ENCODE measurements around the gene TMED3.
A peak's percentile ranks its signal among the peaks of the same experiment; 100 is the strongest.
"Not testable (repeated sequence)": the region's sequence is repeated elsewhere in the genome, so short reads cannot be mapped to it uniquely, and the experiment has no call there.

The TMED3 gene

DNA sequence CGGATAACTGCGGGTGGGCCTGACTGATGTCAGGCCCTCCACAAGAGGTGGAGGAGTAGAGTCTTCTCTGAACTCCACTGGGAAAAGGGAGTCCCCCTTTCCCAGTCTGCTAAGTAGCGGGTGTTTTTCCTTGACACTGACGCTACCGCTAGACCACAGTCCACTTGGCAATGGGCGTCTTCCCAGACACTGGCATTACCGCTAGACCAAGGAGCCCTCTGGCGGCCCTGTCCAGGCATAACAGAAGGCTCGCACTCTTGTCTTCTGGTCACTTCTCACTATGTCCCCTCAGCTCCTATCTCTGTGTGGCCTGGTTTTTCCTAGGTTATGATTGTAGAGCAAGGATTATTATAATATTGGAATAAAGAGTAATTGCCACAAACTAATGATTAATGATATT, 9.1 kb downstream of the TMED3 start:
- DNase-seq: not testable (repeated sequence)

DNA sequence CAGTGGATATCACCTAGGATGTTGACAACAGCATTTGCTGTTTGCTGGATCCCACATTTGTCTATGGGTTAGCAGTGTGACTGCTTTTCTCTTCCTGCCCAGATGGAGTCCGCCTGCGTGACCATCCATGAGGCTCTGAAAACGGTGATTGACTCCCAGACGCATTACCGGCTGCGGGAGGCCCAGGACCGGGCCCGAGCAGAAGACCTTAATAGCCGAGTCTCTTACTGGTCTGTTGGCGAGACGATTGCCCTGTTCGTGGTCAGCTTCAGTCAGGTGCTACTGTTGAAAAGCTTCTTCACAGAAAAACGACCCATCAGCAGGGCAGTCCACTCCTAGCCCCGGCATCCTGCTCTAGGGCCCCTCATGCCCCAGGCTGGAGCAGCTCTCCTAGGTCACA, 11.0 kb downstream of the TMED3 start:
- DNase-seq: no peak

DNA sequence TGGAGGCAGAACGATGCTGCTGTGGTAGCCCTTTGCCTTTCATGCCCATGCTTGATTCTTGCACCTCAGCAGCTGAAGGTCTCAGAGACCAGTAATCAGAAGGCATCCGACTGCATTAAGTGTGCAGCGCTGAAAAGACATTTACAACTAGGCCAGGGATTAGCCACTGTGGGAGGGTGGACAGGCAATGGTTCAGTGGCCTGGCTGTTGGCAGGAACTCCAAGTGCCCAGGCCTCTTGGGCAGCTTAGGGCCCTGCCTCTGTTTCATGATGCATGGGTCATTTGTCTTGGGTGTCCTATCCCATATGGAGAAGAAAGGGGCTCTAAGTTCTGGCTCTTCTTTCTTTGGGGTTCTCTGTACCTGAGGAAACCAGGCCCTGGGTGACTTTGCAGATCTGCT, 11.4 kb downstream of the TMED3 start:
- DNase-seq: no peak

DNA sequence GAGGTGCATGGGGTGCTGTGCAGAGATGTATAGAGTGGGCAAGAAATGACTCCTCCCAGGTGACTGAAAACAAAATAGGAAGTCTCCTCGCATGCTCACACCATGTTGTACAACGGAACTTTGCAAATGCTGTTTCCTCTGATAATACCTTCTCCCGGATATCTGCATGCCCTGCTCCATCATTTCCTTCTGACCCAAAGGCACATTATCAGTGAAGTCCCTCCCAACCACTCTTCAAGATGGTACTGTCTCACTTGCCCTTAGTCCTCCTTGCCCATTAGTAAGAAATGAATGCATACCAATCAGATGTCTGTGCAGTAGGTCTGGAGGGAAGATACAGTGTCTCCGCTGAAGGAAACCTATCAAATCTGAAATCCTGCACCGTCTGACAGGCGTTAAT, 12.0 kb downstream of the TMED3 start:
- DNase-seq: no peak

DNA sequence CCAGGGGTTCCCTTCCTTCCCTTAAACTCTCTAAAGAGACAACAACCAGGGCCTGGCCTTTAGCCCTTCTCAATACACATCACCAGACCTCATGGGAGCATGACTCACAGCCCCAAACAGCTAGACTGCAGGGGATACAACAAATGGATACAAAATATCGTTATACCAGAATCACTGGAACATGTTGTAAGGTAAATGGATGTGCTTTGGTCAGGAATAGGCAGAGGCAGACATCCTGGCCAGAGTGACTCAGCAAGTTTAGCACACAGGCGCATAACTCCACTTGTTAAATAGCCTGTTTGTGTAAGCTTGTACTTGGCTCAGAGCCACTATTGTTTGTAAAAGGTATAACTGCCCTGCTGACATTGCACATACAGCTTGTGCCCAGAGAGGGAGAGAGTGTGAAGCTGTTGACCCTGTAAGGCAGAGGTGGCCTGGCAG, 18.3 kb downstream of the TMED3 start:
- no peak for DNase-seq

DNA sequence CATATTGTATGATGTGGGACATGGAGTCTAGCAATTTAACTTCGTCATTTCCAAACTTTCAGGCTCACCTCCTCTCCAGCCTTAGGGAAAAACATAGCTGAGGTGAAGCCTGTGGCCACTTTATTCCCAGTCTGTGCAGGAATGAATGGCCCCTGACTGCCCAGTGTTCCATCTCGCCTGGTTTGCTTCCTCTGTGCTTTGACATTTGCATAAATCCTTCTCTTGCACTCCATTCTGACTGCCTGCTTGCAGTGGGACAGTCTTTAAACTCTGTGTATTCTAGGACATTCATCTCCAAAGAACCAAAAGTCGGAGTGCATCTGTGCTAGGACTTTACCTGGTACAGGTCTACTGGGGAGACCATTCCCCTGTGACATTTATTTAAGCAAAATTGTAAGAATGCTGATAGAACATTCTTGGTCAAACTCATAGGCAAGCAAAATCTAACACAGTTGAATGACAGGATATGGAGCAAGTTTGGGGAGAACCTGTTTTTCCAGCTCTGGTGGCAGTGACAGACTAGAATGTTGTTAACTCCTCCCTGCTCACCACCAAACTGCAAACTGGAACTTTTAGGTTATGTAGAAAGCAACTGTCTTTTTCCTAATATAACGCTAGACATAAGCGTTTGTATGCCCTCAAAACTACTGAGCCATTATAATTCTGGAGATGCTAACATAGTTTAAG, 22.1 kb downstream of the TMED3 start:
- DNase-seq: no peak

DNA sequence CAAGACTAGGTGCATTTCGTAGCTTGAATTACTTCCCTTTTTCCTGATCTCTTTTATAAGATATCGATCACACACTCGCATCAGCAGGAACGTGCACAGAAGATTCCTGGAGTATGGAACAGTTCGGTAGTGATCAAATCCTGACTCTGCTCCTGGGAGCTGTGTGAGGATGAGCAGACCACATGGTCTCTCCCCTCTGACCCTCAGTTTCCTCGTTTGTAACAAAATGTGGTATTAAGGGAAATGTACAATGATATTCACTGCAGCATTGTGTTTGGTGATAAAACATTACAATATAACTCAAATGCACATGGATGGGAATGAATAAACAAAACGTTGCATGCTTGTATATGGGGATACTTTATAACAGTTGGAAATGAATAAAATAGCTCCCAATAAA, 26.7 kb downstream of the TMED3 start:
- DNase-seq: no peak

DNA sequence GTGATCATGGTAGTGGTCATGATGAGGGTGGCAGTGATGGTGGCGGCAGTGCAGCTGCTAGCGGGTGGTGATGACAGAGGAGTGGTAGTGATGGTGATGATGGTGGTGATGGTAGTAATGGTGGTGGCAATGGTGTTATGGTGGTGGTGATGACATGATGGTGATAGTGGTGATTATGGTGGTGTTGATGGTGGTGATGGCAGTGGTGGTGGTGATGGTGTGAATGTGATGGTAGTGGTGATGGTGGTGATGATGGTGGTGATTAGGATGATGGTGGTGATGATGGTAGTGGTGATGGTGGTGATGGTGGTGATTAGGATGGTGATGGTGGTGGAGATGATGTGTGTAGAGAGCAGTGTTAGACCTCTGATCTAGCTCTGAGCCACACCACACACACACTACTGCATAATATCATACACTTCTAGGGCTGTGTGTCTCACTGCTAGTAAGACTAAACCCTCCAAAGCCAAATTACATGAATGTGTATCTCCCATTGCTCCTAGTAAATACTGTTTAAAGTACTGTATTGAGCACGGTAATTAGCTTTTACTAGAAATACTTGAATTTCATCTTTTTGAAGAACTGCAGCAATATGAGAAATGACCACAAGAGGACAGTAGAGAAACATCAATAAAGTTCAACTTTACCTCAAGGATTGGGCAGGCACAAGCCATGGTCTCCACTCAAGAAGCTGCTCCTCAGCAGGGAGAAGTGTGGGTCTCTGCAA, 28.8 kb downstream of the TMED3 start:
- DNase-seq: no peak

DNA sequence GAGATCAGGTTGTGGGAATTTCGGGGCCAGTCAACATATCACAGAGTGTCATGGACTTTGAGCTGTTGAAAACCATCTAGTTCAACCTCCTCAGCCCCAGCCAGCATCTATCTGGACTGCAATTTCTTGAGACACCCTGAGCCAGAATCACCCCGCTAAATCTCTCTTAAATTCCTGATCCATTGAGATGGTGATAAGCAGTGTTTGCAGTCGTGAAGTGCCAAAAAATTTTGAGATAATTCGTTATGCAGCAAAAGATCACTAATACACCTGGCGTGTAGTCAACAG, 29.3 kb downstream of the TMED3 start:
- DNase-seq: no peak

DNA sequence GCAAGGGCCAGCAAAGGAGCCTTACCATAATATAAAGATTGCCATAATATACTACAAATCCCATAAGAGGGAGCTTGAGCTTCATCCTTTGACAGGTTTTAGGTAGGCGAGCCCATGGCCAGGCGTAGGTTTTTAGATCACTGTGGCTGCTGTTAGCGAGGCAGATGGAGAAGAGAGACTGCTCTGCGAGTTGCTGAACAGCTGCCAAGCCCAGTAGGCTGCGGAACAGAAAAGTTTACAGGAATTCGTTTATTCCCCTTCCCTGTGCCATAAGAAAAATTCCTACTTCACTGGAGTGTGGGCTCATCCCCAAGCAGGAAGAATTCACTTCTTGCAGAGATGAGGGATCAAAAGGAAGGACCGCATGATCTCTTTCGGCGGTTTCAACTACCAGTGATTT, 30.5 kb downstream of the TMED3 start:
- no peak for DNase-seq

DNA sequence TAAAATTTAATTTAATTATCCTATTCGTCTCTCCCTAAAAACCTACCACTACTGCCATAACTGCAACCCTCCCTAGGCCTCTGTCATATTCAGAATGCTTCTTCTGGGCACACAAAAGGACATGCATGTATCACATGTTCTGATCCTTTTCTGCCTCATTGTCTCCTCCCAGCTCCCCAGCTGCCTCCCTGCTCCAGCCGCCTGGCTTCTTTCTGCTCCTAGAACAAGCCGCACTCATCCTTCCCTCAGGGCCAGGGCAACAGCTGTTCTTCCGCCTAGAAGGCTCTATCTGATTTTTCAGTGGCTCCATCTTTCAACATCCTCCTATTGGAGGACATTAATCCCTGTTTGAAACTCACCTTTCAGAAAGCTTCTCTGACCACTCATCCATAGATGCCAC, 38.6 kb downstream of the TMED3 start:
- DNase-seq: peak; percentile 78

DNA sequence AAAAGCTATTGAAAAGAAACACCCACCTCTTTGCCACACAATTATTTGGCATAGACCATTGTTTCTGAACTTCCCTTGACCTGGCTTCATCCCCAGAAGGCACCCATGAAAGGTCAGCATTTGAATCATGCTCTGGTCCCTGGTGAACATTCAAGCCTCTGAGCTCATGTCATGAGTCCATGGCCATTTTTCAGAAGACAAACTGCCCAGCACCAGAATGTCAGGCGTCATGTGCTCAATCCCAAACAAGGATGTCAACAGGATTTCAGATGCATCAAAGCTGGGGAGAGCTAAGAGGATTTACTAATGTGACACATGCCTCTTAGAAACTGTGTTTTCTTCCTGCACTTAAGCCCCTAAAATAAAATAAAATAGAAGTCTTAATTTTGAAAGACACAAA, 41.3 kb downstream of the TMED3 start:
- DNase-seq: no peak

DNA sequence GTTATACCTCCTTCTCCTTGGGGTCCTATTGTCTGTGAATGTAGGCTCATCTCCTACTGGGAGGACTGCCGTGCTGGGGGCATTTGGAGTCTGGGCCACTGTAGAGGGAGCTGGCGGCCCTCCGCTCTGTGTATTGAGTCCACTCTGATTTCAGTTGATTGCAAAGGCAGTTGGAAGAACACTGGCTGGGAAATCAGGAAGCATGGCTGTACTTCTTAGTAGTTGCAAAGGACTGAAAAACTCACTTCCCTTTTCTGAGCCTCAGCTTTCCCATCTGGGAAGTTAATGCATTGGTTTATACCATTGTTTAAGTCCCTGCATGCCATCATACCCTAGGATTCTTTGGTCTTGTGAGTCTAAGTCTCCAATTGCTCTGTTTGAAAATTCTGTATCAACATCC, 46.7 kb downstream of the TMED3 start:
- no peak for DNase-seq

DNA sequence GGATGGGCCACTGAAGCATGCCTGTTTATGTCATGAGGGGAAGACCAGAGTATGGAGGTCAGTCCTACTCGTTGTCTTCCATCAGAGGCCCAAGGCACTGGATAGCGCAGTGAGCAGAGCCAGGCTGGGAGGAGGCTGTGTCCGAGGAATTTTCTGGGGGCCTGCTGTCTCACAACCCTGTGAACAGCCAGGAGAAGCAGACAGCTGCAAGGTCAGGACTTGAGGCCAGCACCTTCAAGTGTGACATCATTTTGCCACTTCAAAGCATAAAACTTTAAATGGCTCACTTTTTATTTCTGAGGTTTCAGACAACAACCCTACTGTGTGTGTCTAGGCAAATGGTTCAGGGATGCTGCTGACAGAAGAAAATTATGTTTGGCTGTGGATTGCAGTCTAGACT, 47.2 kb downstream of the TMED3 start:
- no peak for DNase-seq

DNA sequence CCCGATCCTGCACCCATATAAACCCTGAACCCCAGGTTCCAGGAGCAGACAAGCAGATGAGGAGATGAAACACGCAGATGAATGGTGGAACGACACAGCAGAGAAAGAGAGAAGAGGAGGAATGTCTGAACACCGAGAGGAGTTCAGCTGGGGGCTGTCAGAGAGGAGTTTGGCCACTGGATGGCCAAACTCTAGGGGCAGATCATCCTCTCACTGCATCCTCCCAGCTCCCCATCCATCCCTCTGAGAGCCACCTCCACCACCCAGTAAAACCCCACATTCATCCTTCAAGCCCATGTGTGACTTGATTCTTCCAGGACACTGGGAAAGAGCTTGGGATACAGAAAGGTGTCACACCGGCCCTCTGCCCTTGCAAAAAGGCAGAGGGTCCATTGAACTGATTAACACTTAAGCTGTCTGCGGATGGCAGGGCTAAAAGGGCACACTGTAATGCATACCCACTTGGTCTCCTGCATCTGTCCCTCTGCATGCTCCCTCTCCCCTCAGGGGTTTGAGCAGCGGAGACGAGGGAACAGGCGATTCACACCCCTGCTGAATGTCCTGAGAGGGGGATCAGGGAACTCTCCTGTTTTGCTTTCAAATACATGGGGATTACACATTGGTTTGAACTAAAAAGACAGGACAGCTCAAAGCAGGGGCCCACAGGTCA, 53.8 kb downstream of the TMED3 start:
- DNase-seq: no peak

DNA sequence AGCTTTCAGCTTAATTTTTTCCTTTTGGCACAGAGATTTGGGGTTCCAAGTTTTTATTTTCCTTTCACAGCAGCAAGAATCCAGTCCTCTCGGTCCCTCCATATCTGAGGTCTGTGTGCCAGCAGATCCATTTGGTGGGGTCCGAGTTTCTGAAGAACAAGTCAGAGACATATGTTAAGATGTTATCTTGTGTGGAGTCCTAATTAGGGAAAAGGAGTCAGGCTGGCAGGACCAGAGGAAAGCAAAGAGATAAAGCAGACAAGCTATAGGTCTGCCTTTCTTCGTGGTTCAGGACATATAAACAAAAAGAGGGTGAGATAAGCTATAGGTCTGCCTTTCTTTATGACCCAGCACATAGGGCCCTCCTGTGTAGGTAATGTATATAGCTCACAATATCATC, 54.9 kb downstream of the TMED3 start:
- DNase-seq: no peak

DNA sequence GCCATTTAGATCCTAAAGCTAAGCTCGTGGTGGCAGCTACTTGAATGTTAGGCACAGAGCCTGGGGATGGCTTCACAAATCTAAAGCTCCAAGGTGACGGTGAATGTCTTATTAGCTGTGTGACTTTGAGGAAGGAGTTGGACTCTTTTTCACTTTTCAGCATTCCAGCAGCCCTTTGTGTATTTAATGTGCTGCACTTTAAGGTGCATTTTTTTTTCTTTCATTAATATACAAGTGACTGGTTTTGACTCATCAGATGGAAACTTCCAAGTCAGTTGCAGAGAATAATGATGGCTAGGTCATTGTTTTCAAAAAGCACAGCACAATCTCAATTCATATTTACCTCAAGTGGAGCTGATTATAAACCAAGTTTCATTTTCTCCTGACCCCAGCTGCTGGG, 55.8 kb downstream of the TMED3 start:
- DNase-seq: no peak

DNA sequence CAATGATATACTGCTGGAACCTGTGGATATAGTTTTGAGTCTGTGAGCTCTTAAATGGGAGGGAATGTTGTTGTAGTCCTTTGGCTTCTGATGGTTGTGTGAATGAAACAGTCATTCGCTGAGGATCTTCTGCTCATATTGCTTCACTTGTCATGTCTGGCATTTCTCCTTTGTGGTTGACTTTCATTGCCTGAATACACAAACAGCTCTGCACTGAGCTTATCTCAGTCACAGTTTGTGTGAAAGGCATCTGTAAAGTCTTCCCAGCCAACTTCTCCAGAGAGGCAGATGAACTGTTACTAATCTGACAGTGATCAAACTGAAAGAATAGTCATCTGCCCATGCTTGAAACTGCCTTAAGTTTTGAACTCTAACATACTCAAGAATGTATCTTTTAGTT, 59.8 kb downstream of the TMED3 start:
- no peak for DNase-seq

DNA sequence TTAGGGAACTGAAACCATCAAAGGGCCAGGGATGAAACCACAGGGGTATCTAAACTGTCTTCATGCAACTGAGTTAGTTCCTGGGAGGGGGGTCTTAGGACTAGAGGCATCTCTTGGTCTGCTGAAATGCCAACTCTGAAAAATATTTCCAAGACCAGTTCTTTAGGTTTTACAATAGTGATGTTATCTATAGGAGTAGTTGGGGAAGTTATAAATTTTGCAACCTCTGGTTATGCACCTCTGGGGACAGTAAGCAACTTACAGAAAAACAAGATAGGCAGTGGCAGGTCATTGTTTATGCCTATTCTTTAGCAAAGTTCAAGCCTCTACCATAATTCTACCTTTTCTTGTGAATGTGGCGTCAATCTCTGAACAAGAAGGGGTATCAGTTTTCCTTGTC, 60.7 kb downstream of the TMED3 start:
- no peak for DNase-seq

DNA sequence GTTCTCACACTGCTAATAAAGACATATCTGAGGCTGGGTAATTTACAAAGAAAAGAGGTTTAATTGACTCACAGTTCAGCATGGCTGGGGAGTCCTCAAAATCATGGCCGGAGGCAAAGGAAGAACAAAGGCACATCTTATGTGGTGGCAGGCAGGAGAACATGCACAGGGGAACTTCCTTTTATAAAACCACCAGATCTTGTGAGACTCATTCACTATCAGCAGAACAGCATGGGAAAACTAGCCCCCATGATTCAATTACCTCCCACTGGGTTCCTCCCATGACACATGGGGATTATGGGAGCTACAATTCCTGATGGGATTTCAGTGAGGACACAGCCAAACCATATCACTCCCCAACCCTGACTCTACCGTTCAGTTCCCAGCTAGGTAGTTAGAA, 61.5 kb downstream of the TMED3 start:
- DNase-seq: no peak
